Left lung (tissue), 10 donors: Measurements from ENCODE around the gene POU2F1. TPM values are rescaled to one million over a fixed set of nuclear protein-coding genes. Genes with fewer than 3 reads are reported as not detected.

ENCODE experiments used
- ATAC-seq: fragments of 200-7000 bp; cut with Tn5 transposase; one replicate; pipeline ENCODE4 v1.9.1; 2020; ENCODE audit warnings: moderate library complexity
- DNase-seq, 4 donors: peaks; one replicate each; pipeline ENCODE4 v3.0.0-alpha.2; 2013 to 2020
- H3K27ac ChIP-seq, 2 donors: fragments of 200-600 bp; sonication (generic) in 1 of 2; one replicate each; pipeline versions ENCODE4 v1.5.0 to v1.8.0; 2020 to 2021
- H3K27me3 ChIP-seq, 2 donors: fragments of 200-600 bp; sonication (generic) in 1 of 2; one replicate each; pipeline versions ENCODE4 v1.5.0 to v1.8.0; 2020 to 2021
- H3K36me3 ChIP-seq, 2 donors: fragments of 200-600 bp; sonication (generic) in 1 of 2; one replicate each; pipeline versions ENCODE4 v1.5.0 to v1.8.0; 2020 to 2021
- H3K4me1 ChIP-seq, 2 donors: fragments of 200-600 bp; one replicate each; pipeline ENCODE4 v1.8.0; 2021
- H3K4me3 ChIP-seq, 2 donors: fragments of 200-600 bp; sonication (generic) in 1 of 2; one replicate each; pipeline versions ENCODE4 v1.5.0 to v1.8.0; 2020 to 2021; ENCODE audit warnings: mild to moderate bottlenecking in 1 of 2
- H3K9me3 ChIP-seq, 2 donors: fragments of 200-600 bp; sonication (generic) in 1 of 2; one replicate each; pipeline versions ENCODE4 v1.5.0 to v1.8.0; 2020 to 2021
- CTCF ChIP-seq, 2 donors: fragments of 200-600 bp; sonication (generic) in 1 of 2; IDR thresholded peaks; one replicate each; pipeline versions ENCODE4 v1.5.0 to v1.8.0; 2021; ENCODE audit warnings: antibody characterized with exemption in 2 of 2
- intact Hi-C, 2 donors: fragments of 100-400 bp; cut with DNase I; formaldehyde crosslinking; loops; one replicate each; pipeline versions ENCODE4 v1.11.2 to v1.14.2; 2022
- polyA plus RNA-seq, 6 donors: library from polyadenylated mRNA; unstranded; fragments of 120-200 nt; gene quantifications; one replicate each; pipeline ENCODE4 v1.2.1, GENCODE V29; 2013; ENCODE audit not compliant: insufficient read length in 6 of 6
- total RNA-seq, 2 donors: library from RNA; stranded (reverse); fragmentation: NEBNext Ultra II Directional; extraction: Animal tissue kit (Norgen Biotek cat#: 25700); gene quantifications; one replicate each; pipeline ENCODE4 v1.2.1, GENCODE V29; 2021
- donor health status: DM: no; HTN: yes; CAD: no.
- donor health status: DM: no; HTN: no; CAD: no.

The POU2F1 gene
- total and polyA plus RNA-seq, 8 donors, result 12.3 to 16.3 (median 15.2) TPM

DNA sequence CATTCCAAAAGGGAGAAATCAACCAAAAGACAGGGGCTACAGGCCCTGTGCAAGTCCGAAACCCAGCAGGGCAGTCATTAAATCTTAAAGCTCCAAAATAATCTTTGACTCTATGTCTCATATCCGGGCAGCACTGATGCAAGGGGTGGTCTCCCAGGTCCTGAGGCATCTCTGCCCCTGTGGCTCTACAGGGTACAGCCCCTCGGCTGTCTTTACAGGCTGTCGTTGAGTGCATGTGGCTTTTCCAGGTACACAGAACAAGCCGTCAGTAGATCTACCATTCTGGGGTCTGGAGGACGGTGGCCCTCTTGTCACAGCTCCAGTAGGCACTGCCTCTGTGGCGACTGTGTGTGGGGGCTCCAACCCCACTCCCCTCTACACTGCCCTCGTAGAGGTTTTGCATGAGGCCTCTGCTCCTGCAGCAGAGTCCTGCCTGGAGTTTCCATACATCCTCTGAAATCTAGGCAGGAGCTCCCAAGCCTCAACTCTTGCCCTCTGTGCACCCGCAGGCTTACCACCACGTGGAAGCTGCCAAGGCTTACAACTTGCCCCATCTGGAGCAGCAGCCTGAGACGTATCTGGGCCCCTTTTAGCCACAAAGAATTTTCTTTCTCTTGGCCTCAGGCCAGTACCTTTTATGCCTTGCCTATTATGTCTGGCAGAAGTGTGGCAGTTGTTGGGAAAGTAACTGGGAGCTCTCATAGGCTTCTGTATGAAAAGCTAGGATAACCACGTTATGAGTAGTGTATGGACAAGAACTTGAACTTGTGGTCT is 52.5 kb downstream of the POU2F1 start:
- H3K4me1 ChIP-seq, result peaks cover 0 to 30% of the 10 kb centered on the region in 2 donors
- H3K36me3 ChIP-seq, result no peaks in the 10 kb centered on the region
- no peak for TF ChIP-seq CTCF (IDR thresholded peaks at IDR 0.05)
- no peaks in the 10 kb centered on the region for H3K27me3 ChIP-seq
- no peak overlapping the region for H3K4me3 ChIP-seq
- ATAC-seq (peak; percentile 19), DNase-seq (no peak)
- H3K27ac ChIP-seq, result no peak overlapping the region
- H3K9me3 ChIP-seq, result no peaks in the 10 kb centered on the region
- intact Hi-C loops, result no loop called here

DNA sequence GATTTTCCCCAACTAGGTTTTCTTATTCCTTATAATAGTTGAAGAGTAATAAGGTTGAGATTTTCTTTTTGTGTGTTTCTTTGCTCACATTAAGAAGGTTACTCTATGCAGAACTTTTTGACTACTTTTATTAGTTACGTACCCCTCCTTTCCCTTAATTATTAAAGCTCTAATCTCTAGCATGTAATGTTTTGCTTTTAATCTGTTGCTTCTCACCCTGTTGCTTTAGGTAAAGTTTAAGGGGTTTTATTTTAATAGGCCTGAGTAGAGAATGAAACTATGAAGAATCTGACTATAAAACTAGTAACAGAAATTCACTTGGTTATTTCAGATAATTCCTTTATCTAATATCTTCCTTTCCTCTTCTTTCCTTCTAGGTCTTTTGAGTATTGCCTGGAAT is 53.4 kb downstream of the POU2F1 start:
- no peak for TF ChIP-seq CTCF (IDR thresholded peaks at IDR 0.05)
- intact Hi-C loops, result no loop called here
- H3K27me3 ChIP-seq, result no peaks in the 10 kb centered on the region
- no peaks in the 10 kb centered on the region for H3K36me3 ChIP-seq
- no peak overlapping the region for H3K4me3 ChIP-seq
- ATAC-seq (no peak), DNase-seq (no peak)
- H3K4me1 ChIP-seq, result peaks cover 0 to 23% of the 10 kb centered on the region in 2 donors
- no peaks in the 10 kb centered on the region for H3K9me3 ChIP-seq
- no peak overlapping the region for H3K27ac ChIP-seq

- DNase-seq, result no peak
- peaks cover 0 to 12% of the 10 kb centered on the region in 2 donors for H3K4me1 ChIP-seq
- H3K4me3 ChIP-seq, result no peak overlapping the region
- no peaks in the 10 kb centered on the region for H3K27me3 ChIP-seq
- TF ChIP-seq CTCF (IDR thresholded peaks at IDR 0.05), result no peak
- H3K36me3 ChIP-seq, result no peaks in the 10 kb centered on the region
- intact Hi-C loops, result no loop called here
- H3K27ac ChIP-seq, result no peak overlapping the region
- no peak for ATAC-seq
- no peaks in the 10 kb centered on the region for H3K9me3 ChIP-seq
These were observed 56.3 kb downstream of the POU2F1 start for GRCh38 chr1:167276969-167277368.

DNA sequence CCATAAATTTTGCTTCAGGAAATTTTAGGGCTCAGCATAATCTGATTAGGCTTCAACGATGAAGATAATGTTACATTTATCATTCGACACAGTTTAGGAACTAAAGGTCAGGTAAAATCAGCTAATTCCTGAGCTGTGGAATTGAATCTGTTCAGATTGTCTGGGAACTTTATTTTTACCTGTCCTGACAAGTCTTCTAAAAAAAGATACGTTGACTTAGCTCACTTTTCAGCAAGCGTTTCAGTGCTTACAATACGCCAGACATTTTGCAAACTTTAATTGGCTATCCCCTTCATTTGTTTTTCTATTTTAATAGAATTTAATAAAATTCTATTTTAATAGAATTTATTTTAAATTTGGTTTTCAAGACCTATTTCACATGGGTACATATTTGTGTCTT is 57.8 kb downstream of the POU2F1 start:
- DNase-seq, result no peak
- intact Hi-C loops, result no loop called here
- no peak overlapping the region for H3K4me3 ChIP-seq
- ATAC-seq, result no peak
- H3K27ac ChIP-seq, result no peak overlapping the region
- no peaks in the 10 kb centered on the region for H3K9me3 ChIP-seq
- H3K4me1 ChIP-seq, result peaks cover 0 to 5% of the 10 kb centered on the region in 2 donors
- no peaks in the 10 kb centered on the region for H3K36me3 ChIP-seq
- H3K27me3 ChIP-seq, result no peaks in the 10 kb centered on the region
- TF ChIP-seq CTCF (IDR thresholded peaks at IDR 0.05), result no peak

DNA sequence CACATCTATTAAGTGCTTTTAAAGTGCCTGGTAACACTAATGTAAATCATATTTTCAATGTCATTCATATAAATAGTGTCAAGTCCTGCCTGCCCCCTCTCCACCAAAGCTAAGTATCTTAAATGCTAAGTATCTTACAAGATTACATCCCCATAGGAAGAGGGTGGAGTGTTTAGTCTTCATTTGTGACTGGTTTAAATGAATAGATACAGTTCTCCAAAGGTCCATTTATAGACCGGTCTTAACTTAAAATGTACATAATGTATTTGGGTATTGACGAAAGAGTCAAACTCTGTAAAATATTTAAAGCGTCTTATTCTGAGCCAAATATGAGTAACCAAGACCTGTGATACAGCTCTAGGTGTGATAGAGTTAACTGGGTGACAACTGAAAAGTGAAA is 60.2 kb downstream of the POU2F1 start:
- Histone ChIP-seq H3K27ac (no peak overlapping the region), H3K27me3 (no peaks in the 10 kb centered on the region)
- ATAC-seq, result no peak

More for the DNA sequence above, 60.2 kb downstream of the POU2F1 start:
- intact Hi-C loops, result no loop called here
- no peaks in the 10 kb centered on the region for H3K9me3 ChIP-seq
- no peak overlapping the region for H3K4me3 ChIP-seq
- peaks cover 0 to 3% of the 10 kb centered on the region in 2 donors for H3K4me1 ChIP-seq
- H3K36me3 ChIP-seq, result no peaks in the 10 kb centered on the region
- TF ChIP-seq CTCF (IDR thresholded peaks at IDR 0.05), result no peak
- no peak for DNase-seq
